ENCODE results near the gene ACTMAP.
"Not testable (repeated sequence)": the region's sequence is repeated elsewhere in the genome, so short reads cannot be mapped to it uniquely, and the experiment has no call there.

Gene ACTMAP

GRCh38 chr19:40742477-40742876 is 7.8 kb downstream of the ACTMAP start:
- no peak for DNase-seq

GRCh38 chr19:40741527-40742390 is 8.5 kb downstream of the ACTMAP start:
- DNase-seq: no peak

GRCh38 chr19:40740747-40741146 is 9.5 kb downstream of the ACTMAP start:
- DNase-seq: no peak

- no peak for DNase-seq
Observed at GRCh38 chr19:40739871-40740703, 10.2 kb downstream of the ACTMAP start.

- no peak for DNase-seq
Observed at GRCh38 chr19:40739030-40739839, 11.0 kb downstream of the ACTMAP start.

GRCh38 chr19:40737102-40737644 is 13.1 kb downstream of the ACTMAP start:
- DNase-seq: no peak

GRCh38 chr19:40736661-40737060 is 13.6 kb downstream of the ACTMAP start:
- DNase-seq: no peak

- DNase-seq: no peak
Observed at GRCh38 chr19:40735013-40735771, 15.1 kb downstream of the ACTMAP start.

GRCh38 chr19:40733149-40733548 is 17.1 kb downstream of the ACTMAP start:
- no peak for DNase-seq

- not testable (repeated sequence) for DNase-seq
Observed at GRCh38 chr19:40732304-40732703, 18.0 kb downstream of the ACTMAP start.

- DNase-seq: not testable (repeated sequence)
Observed at GRCh38 chr19:40730065-40730464, 20.2 kb downstream of the ACTMAP start.

- no peak for DNase-seq
Observed at GRCh38 chr19:40726279-40726678, 24.0 kb downstream of the ACTMAP start.

- DNase-seq: no peak
Observed at GRCh38 chr19:40724855-40725254, 25.4 kb downstream of the ACTMAP start.

- DNase-seq: no peak
Observed at GRCh38 chr19:40724315-40724714, 26.0 kb downstream of the ACTMAP start.

GRCh38 chr19:40723661-40724254 is 26.5 kb downstream of the ACTMAP start:
- no peak for DNase-seq

GRCh38 chr19:40721936-40722661 is 28.2 kb downstream of the ACTMAP start:
- DNase-seq: no peak

- no peak for DNase-seq
Observed at GRCh38 chr19:40721140-40721486, 29.2 kb downstream of the ACTMAP start.

- no peak for DNase-seq
Observed at GRCh38 chr19:40719414-40719894, 30.8 kb downstream of the ACTMAP start.

- DNase-seq: no peak
Observed at GRCh38 chr19:40718774-40719391, 31.4 kb downstream of the ACTMAP start.

Measured in NCI-H2081 treated with DMSO at 0.1 percent for 48 hours (cell line).